Astrocyte (in vitro differentiated cells and primary cell): ENCODE data around the gene SPON1. TPM values are rescaled to one million over a fixed set of nuclear protein-coding genes. Genes with fewer than 3 reads are reported as not detected.

Experiments
- DNase-seq: peaks from one replicate; pipeline ENCODE4 v3.0.0-alpha.2; 2010; ENCODE audit warnings: low read depth
- FAIRE-seq: peaks from 2 replicates; lab custom pipeline; 2011; peaks lifted over from hg19 to GRCh38; lab: Jason Lieb, UNC
- H2AFZ ChIP-seq: 2 replicates; pipeline ENCODE4 v1.6.0; 2012; ENCODE audit warnings: low read depth, low read length, inconsistent platforms
- H3K27ac ChIP-seq: 2 replicates; pipeline ENCODE4 v1.5.1; 2011; ENCODE audit warnings: low read depth, low read length, inconsistent platforms
- H3K27me3 ChIP-seq: 2 replicates; pipeline ENCODE4 v1.6.0; 2011; ENCODE audit warnings: low read length, inconsistent platforms; ENCODE audit not compliant: insufficient read depth
- H3K36me3 ChIP-seq: 2 replicates; pipeline ENCODE4 v1.5.1; 2011; ENCODE audit warnings: low read length, inconsistent platforms; ENCODE audit not compliant: insufficient read depth
- H3K4me1 ChIP-seq: 2 replicates; pipeline ENCODE4 v1.5.1; 2011; ENCODE audit warnings: low read length, inconsistent platforms; ENCODE audit not compliant: insufficient read depth
- H3K4me2 ChIP-seq: 2 replicates; pipeline ENCODE4 v1.6.0; 2012; ENCODE audit warnings: low read length, inconsistent platforms
- H3K4me3 ChIP-seq: 2 replicates; pipeline ENCODE4 v1.5.1; 2011; ENCODE audit warnings: low read depth, mild to moderate bottlenecking, low read length, inconsistent platforms; ENCODE audit not compliant: insufficient read depth
- H3K79me2 ChIP-seq: 2 replicates; pipeline ENCODE4 v1.6.0; 2012; ENCODE audit warnings: mild to moderate bottlenecking, low read length, inconsistent platforms; ENCODE audit not compliant: insufficient read depth
- H3K9ac ChIP-seq: 2 replicates; pipeline ENCODE4 v1.6.0; 2012; ENCODE audit warnings: mild to moderate bottlenecking, low read length, inconsistent platforms
- H3K9me3 ChIP-seq: 2 replicates; pipeline ENCODE4 v1.5.1; 2012; ENCODE audit warnings: low read depth, mild to moderate bottlenecking, low read length, inconsistent platforms; ENCODE audit not compliant: insufficient read depth
- H4K20me1 ChIP-seq: 2 replicates; pipeline ENCODE4 v1.6.0; 2012; ENCODE audit warnings: low read length, inconsistent platforms; ENCODE audit not compliant: insufficient read depth
- H3K27ac Mint-ChIP-seq: one replicate; pipeline ENCODE4 v1.8.0; 2021; ENCODE audit warnings: mild to moderate bottlenecking, mixed read lengths; ENCODE audit not compliant: unreplicated experiment
- H3K27me3 Mint-ChIP-seq: one replicate; pipeline ENCODE4 v1.8.0; 2021; ENCODE audit warnings: low read depth, mixed read lengths; ENCODE audit not compliant: unreplicated experiment
- H3K36me3 Mint-ChIP-seq: one replicate; pipeline ENCODE4 v1.8.0; 2021; ENCODE audit warnings: low read depth, mixed read lengths; ENCODE audit not compliant: unreplicated experiment
- H3K4me1 Mint-ChIP-seq: one replicate; pipeline ENCODE4 v1.8.0; 2021; ENCODE audit warnings: low read depth, mixed read lengths; ENCODE audit not compliant: unreplicated experiment
- H3K4me3 Mint-ChIP-seq: one replicate; pipeline ENCODE4 v1.8.0; 2021; ENCODE audit warnings: mild to moderate bottlenecking, moderate library complexity, mixed read lengths; ENCODE audit not compliant: unreplicated experiment
- H3K9me3 Mint-ChIP-seq: one replicate; pipeline ENCODE4 v1.8.0; 2021; ENCODE audit warnings: mild to moderate bottlenecking, mixed read lengths; ENCODE audit not compliant: unreplicated experiment
- EZH2 ChIP-seq: IDR thresholded peaks from 2 replicates; pipeline ENCODE4 v1.6.1; 2012; ENCODE audit warnings: mild to moderate bottlenecking, low read length, inconsistent platforms; ENCODE audit not compliant: insufficient read depth
- total RNA-seq: library from RNA; stranded (reverse); gene quantifications from 2 replicates; pipeline ENCODE4 v1.2.1, GENCODE V29; 2021
- TF ChIP-seq, protein P1 (sequence below): IDR thresholded peaks from 2 replicates; pipeline ENCODE4 v1.5.1; 2011; ENCODE audit warnings: low read depth, mild to moderate bottlenecking, inconsistent platforms, low read length, moderate library complexity; ENCODE audit not compliant: insufficient read depth

The SPON1 gene
- total RNA-seq, 1 donor from 2014 or later, result 2.0 TPM

DNA sequence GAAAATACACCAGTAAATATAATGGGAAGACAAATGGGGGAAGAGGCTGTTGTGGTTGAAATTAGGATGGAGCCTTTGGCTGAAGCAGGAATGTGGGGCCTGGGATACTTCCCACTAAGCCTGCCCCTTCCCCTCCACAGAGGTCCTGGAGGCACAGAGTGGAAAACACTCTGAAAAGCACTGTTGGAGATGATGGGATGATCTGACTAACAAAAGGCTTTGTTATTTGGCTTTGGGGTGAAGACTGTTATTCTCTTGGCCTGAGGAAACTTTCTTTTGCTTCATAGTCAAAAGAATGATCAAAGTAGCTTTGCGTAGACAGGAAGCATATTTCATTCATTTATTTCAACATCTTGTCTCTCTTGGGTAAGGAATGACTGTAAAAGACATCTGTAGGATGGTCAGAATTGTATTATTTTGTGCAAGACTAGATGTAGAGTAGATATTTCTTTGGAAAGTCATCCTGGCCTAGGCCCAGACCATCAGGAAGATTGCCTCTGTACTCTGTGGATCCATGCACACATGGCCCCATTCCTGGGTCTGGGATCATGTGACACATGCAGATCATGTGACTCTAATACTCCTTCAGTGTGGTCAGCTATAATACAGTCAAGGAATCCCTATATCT, 111.4 kb downstream of the SPON1 start:
- Histone ChIP-seq H3K9ac (no peak overlapping the region), H3K79me2 (no peaks in the 10 kb centered on the region), H3K9me3 (no peaks in the 10 kb centered on the region), H3K36me3 (no peaks in the 10 kb centered on the region), H4K20me1 (no peaks in the 10 kb centered on the region), H2AFZ (no peak overlapping the region), H3K27ac (no peak overlapping the region), H3K27me3 (peaks cover 3% of the 10 kb centered on the region), H3K4me2 (no peak overlapping the region), H3K4me1 (no peaks in the 10 kb centered on the region), H3K4me3 (no peak overlapping the region)
- H3K27me3 Mint-ChIP-seq, result peaks cover 2% of the 10 kb centered on the region
- no peak overlapping the region for H3K27ac Mint-ChIP-seq
- FAIRE-seq (no peak), DNase-seq (no peak)
- H3K4me1 Mint-ChIP-seq, result peaks cover 12% of the 10 kb centered on the region
- no peak overlapping the region for H3K4me3 Mint-ChIP-seq
- TF ChIP-seq EZH2, result no peak
- TF ChIP-seq, protein P1, sequence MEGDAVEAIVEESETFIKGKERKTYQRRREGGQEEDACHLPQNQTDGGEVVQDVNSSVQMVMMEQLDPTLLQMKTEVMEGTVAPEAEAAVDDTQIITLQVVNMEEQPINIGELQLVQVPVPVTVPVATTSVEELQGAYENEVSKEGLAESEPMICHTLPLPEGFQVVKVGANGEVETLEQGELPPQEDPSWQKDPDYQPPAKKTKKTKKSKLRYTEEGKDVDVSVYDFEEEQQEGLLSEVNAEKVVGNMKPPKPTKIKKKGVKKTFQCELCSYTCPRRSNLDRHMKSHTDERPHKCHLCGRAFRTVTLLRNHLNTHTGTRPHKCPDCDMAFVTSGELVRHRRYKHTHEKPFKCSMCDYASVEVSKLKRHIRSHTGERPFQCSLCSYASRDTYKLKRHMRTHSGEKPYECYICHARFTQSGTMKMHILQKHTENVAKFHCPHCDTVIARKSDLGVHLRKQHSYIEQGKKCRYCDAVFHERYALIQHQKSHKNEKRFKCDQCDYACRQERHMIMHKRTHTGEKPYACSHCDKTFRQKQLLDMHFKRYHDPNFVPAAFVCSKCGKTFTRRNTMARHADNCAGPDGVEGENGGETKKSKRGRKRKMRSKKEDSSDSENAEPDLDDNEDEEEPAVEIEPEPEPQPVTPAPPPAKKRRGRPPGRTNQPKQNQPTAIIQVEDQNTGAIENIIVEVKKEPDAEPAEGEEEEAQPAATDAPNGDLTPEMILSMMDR, result no peak
- no peaks in the 10 kb centered on the region for H3K9me3 Mint-ChIP-seq
- H3K36me3 Mint-ChIP-seq, result no peaks in the 10 kb centered on the region

DNA sequence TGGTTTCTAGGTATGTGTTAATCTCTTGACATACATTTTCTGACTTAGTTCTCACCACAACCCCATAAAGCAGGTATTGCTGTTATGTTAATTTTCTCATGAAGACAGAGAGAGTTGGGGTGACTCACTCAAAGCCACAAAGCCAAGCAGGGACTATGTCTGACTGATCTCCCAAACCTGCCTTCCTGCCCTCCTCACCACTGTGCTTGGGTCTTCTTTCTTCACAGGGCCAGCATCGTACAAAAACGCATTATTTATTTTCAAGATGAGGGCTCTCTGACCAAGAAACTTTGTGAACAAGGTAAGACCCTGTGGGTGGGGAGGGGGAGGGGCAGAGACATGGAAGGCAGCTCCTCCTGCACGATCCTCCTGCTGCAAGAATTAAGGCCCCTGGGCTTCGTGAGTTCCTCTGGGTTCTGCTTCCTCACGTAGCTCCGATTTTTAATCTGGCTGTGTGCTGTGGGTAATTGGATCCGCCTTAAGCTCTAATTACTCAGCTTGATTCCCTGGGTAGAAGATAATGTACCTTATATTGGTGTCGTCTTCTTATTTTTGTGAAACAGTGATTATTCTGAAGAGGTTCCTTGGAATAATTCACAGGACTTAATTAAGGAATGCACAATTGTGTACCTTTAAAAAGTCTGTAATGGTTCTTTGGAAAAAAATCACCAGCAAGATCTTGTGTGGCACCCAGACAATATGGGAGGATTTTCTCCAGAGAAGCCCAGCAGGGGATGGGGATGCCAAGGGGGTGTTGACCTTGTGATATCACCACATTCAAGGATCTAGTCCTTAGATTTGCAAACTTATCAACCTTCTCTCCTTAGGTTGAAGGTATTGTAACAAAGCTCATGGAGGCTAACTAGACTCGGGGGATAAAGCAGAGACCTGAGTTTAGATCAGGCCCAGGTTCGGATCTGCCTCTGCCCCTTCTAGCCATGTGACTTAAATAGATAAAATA, 112.9 kb downstream of the SPON1 start:
- Histone ChIP-seq H3K4me2 (no peak overlapping the region), H3K9me3 (no peaks in the 10 kb centered on the region), H3K27ac (no peak overlapping the region), H4K20me1 (no peaks in the 10 kb centered on the region), H3K36me3 (no peaks in the 10 kb centered on the region), H2AFZ (no peak overlapping the region), H3K4me1 (no peaks in the 10 kb centered on the region), H3K9ac (no peak overlapping the region), H3K27me3 (peaks cover 4% of the 10 kb centered on the region), H3K79me2 (no peaks in the 10 kb centered on the region), H3K4me3 (no peak overlapping the region)
- Mint-ChIP-seq H3K4me1 (peaks cover 12% of the 10 kb centered on the region), H3K36me3 (no peaks in the 10 kb centered on the region), H3K27ac (no peak overlapping the region), H3K9me3 (no peaks in the 10 kb centered on the region), H3K27me3 (no peaks in the 10 kb centered on the region), H3K4me3 (no peak overlapping the region)
- peak; percentile 42 for DNase-seq
- FAIRE-seq, result no peak
- no peak for TF ChIP-seq EZH2
- TF ChIP-seq, protein P1, result no peak
